Activated CD8-positive, alpha-beta T cell treated with anti-CD3 and anti-CD28 coated beads for 36 hours (primary cell): ENCODE measurements around the gene SLC12A5. TPM values are rescaled to one million over a fixed set of nuclear protein-coding genes. Genes with fewer than 3 reads are reported as not detected.

Source experiments
- ATAC-seq: fragments of 200-7000 bp; cut with Tn5 transposase; one replicate; pipeline ENCODE4 v1.10.0; 2021; ENCODE audit warnings: mild to moderate bottlenecking, moderate library complexity
- CTCF ChIA-PET: fragments of 350-600 bp; sonication (Branson Sonifier 250); formaldehyde crosslinking; loops from one replicate; lab custom pipeline; 2021; ENCODE audit warnings: antibody characterized with exemption; lab: Charles Lee
- POLR2A ChIA-PET: fragments of 350-600 bp; sonication (Branson Sonifier 250); formaldehyde crosslinking; loops from one replicate; lab custom pipeline; 2021; ENCODE audit warnings: antibody characterized with exemption; lab: Charles Lee
- DNase-seq: peaks from one replicate; pipeline ENCODE4 v3.0.0-alpha.2; 2020
- H3K27ac Mint-ChIP-seq: one replicate; pipeline ENCODE4 v1.8.0; 2021; ENCODE audit warnings: mild to moderate bottlenecking, mixed read lengths
- H3K27me3 Mint-ChIP-seq: one replicate; pipeline ENCODE4 v1.8.0; 2021; ENCODE audit warnings: mixed read lengths
- H3K36me3 Mint-ChIP-seq: one replicate; pipeline ENCODE4 v1.8.0; 2021; ENCODE audit warnings: low read depth, mixed read lengths
- H3K4me1 Mint-ChIP-seq: one replicate; pipeline ENCODE4 v1.8.0; 2021; ENCODE audit warnings: low read depth, mixed read lengths
- H3K4me3 Mint-ChIP-seq: one replicate; pipeline ENCODE4 v1.8.0; 2021; ENCODE audit warnings: mild to moderate bottlenecking, moderate library complexity, mixed read lengths
- H3K9me3 Mint-ChIP-seq: one replicate; pipeline ENCODE4 v1.8.0; 2021; ENCODE audit warnings: mixed read lengths
- CTCF ChIP-seq: fragments of 200-600 bp; IDR thresholded peaks from one replicate; pipeline ENCODE4 v1.8.0; 2022; ENCODE audit warnings: antibody characterized with exemption, mild to moderate bottlenecking
- intact Hi-C: fragments of 100-400 bp; cut with micrococcal nuclease; formaldehyde crosslinking; loops from one replicate; pipeline ENCODE4 v1.10.0; 2022
- total RNA-seq, 2 experiments: library from RNA; stranded (reverse); gene quantifications; one replicate each; pipeline ENCODE4 v1.2.3, GENCODE V29; 2021

The SLC12A5 gene
- total RNA-seq, 2 experiments from 2014 or later = 0.43 TPM; not detected in 1

- Mint-ChIP-seq H3K4me1 (peaks cover 50% of the 10 kb centered on the region), H3K27ac (no peak overlapping the region), H3K9me3 (no peaks in the 10 kb centered on the region), H3K36me3 (no peaks in the 10 kb centered on the region), H3K27me3 (peaks cover 10% of the 10 kb centered on the region), H3K4me3 (no peak overlapping the region)
- DNase-seq (no peak), ATAC-seq (no peak)
- CTCF ChIA-PET = interaction anchor here (0.9 to 6.3 kb wide), 3 partner anchors 10 to 16 kb away, joined by 3 to 71 read pairs (median 33); no protein-coding TSS in a partner anchor
- POLR2A ChIA-PET = no interaction called here
- intact Hi-C loops = no loop called here
- TF ChIP-seq CTCF = no peak
Observed at GRCh38 chr20:45997187-45997586, 31.8 kb upstream of the SLC12A5 start.

GRCh38 chr20:45998337-45998736, 30.7 kb upstream of the SLC12A5 start:
- intact Hi-C loops = no loop called here
- ATAC-seq (peak; percentile 34), DNase-seq (no peak)
- CTCF ChIA-PET = interaction anchor here (2.5 to 6.3 kb wide), 3 partner anchors 11 to 25 kb away, joined by 12 to 71 read pairs (median 33); no protein-coding TSS in a partner anchor
- POLR2A ChIA-PET = interaction anchor here (1.5 kb wide), 1 partner anchor 10 kb away, joined by 4 read pairs; no protein-coding TSS in a partner anchor
- Mint-ChIP-seq H3K4me1 (peaks cover 52% of the 10 kb centered on the region), H3K36me3 (no peaks in the 10 kb centered on the region), H3K27ac (no peak overlapping the region), H3K9me3 (no peaks in the 10 kb centered on the region), H3K4me3 (no peak overlapping the region), H3K27me3 (peaks cover 13% of the 10 kb centered on the region)
- no peak for TF ChIP-seq CTCF

GRCh38 chr20:45998761-45999160, 30.3 kb upstream of the SLC12A5 start:
- ATAC-seq = peak; percentile 85
- no peak for TF ChIP-seq CTCF
- H3K4me1 Mint-ChIP-seq = peaks cover 52% of the 10 kb centered on the region
- H3K27me3 Mint-ChIP-seq = peaks cover 13% of the 10 kb centered on the region
- ChIA-PET POLR2A (interaction anchor here (1.5 kb wide), 1 partner anchor 9 kb away, joined by 4 read pairs; no protein-coding TSS in a partner anchor), CTCF (interaction anchor here (1.0 to 6.3 kb wide), 4 partner anchors 11 to 25 kb away, joined by 3 to 71 read pairs (median 22); no protein-coding TSS in a partner anchor)
- peak overlapping the region; percentile 2 for H3K27ac Mint-ChIP-seq
- intact Hi-C loops = no loop called here
- H3K4me3 Mint-ChIP-seq = no peak overlapping the region
- H3K36me3 Mint-ChIP-seq = no peaks in the 10 kb centered on the region
- no peaks in the 10 kb centered on the region for H3K9me3 Mint-ChIP-seq
- peak; percentile 63 for DNase-seq

GRCh38 chr20:45999557-46000261, 29.3 kb upstream of the SLC12A5 start:
- no peak overlapping the region for H3K27ac Mint-ChIP-seq
- ATAC-seq (no peak), DNase-seq (no peak)
- ChIA-PET POLR2A (interaction anchor here (0.5 to 1.5 kb wide), 3 partner anchors 8 to 27 kb away, joined by 3 to 4 read pairs (median 3); no protein-coding TSS in a partner anchor), CTCF (interaction anchor here (1.0 to 6.3 kb wide), 5 partner anchors 12 to 30 kb away, joined by 3 to 71 read pairs (median 12); no protein-coding TSS in a partner anchor)
- H3K27me3 Mint-ChIP-seq = peaks cover 13% of the 10 kb centered on the region
- H3K4me3 Mint-ChIP-seq = no peak overlapping the region
- peaks cover 59% of the 10 kb centered on the region for H3K4me1 Mint-ChIP-seq
- TF ChIP-seq CTCF = no peak
- H3K9me3 Mint-ChIP-seq = no peaks in the 10 kb centered on the region
- intact Hi-C loops = no loop called here
- no peaks in the 10 kb centered on the region for H3K36me3 Mint-ChIP-seq
